SJCRH30 (cell line): Measurements from ENCODE around the gene GJA9. TPM values are rescaled to one million over a fixed set of nuclear protein-coding genes. Genes with fewer than 3 reads are reported as not detected.
A peak's percentile ranks its signal among the peaks of the same experiment; 100 is the strongest.

Experiments used
- DNase-seq, 2 experiments: peaks; one replicate each; pipeline ENCODE4 v3.0.0-alpha.2; 2015 to 2020
- H3K27ac ChIP-seq: fragments of 250-450 bp; sonication (Bioruptor Pico); 2 replicates; pipeline ENCODE4 v1.5.1; 2020; ENCODE audit warnings: mild to moderate bottlenecking, moderate library complexity
- H3K27me3 ChIP-seq: fragments of 250-450 bp; sonication (Bioruptor Pico); 2 replicates; pipeline ENCODE4 v1.5.1; 2020; ENCODE audit warnings: mild to moderate bottlenecking, moderate library complexity
- H3K36me3 ChIP-seq: fragments of 250-450 bp; sonication (Bioruptor Pico); 2 replicates; pipeline ENCODE4 v1.5.1; 2020; ENCODE audit warnings: mild to moderate bottlenecking, moderate library complexity
- H3K4me1 ChIP-seq: fragments of 250-450 bp; sonication (Bioruptor Pico); 2 replicates; pipeline ENCODE4 v1.5.1; 2020; ENCODE audit warnings: mild to moderate bottlenecking, moderate library complexity
- H3K4me3 ChIP-seq: fragments of 250-450 bp; sonication (Bioruptor Pico); 2 replicates; pipeline ENCODE4 v1.5.1; 2020; ENCODE audit warnings: mild to moderate bottlenecking, moderate library complexity
- H3K9me3 ChIP-seq: fragments of 250-450 bp; sonication (Bioruptor Pico); replicated peaks from 2 replicates; pipeline ENCODE4 v1.5.1; 2020; ENCODE audit warnings: mild to moderate bottlenecking, moderate library complexity
- total RNA-seq: library from RNA; depleted of rRNA; stranded (reverse); fragments of >200 nt; shearing (Covaris generic); gene quantifications from 2 replicates; pipeline ENCODE4 v1.2.3, GENCODE V29; 2014

Gene GJA9
- total RNA-seq, 1 experiment from 2014 or later = not detected

GRCh38 chr1:38896169-38896568 is 14.8 kb upstream of the GJA9 start:
- no peak for DNase-seq
- Histone ChIP-seq H3K4me3 (no peak overlapping the region), H3K9me3 (no peaks in the 10 kb centered on the region), H3K4me1 (no peaks in the 10 kb centered on the region), H3K36me3 (no peaks in the 10 kb centered on the region), H3K27me3 (no peaks in the 10 kb centered on the region), H3K27ac (no peak overlapping the region)

GRCh38 chr1:38892976-38893375 is 11.6 kb upstream of the GJA9 start:
- no peak for DNase-seq
- no peaks in the 10 kb centered on the region for H3K36me3 ChIP-seq
- no peak overlapping the region for H3K27ac ChIP-seq

GRCh38 chr1:38891753-38892152 is 10.4 kb upstream of the GJA9 start:
- Histone ChIP-seq H3K27ac (no peak overlapping the region), H3K36me3 (no peaks in the 10 kb centered on the region), H3K9me3 (no peaks in the 10 kb centered on the region), H3K4me1 (no peaks in the 10 kb centered on the region), H3K4me3 (no peak overlapping the region), H3K27me3 (no peaks in the 10 kb centered on the region)
- no peak for DNase-seq

More at GRCh38 chr1:38892976-38893375, 11.6 kb upstream of the GJA9 start:
- Histone ChIP-seq H3K27me3 (no peaks in the 10 kb centered on the region), H3K9me3 (no peaks in the 10 kb centered on the region), H3K4me1 (no peaks in the 10 kb centered on the region), H3K4me3 (no peak overlapping the region)

- Histone ChIP-seq H3K36me3 (no peaks in the 10 kb centered on the region), H3K27me3 (no peaks in the 10 kb centered on the region), H3K27ac (no peak overlapping the region), H3K4me1 (no peaks in the 10 kb centered on the region), H3K4me3 (no peak overlapping the region), H3K9me3 (no peaks in the 10 kb centered on the region)
- DNase-seq = no peak
These were observed 8.2 kb upstream of the GJA9 start for GRCh38 chr1:38889589-38889988.

- Histone ChIP-seq H3K9me3 (no peaks in the 10 kb centered on the region), H3K27ac (no peak overlapping the region), H3K27me3 (no peaks in the 10 kb centered on the region), H3K4me3 (no peak overlapping the region), H3K4me1 (no peaks in the 10 kb centered on the region), H3K36me3 (no peaks in the 10 kb centered on the region)
- no peak for DNase-seq
These were observed 7.3 kb upstream of the GJA9 start for GRCh38 chr1:38888423-38889333.

- H3K4me3 ChIP-seq = no peak overlapping the region
- no peaks in the 10 kb centered on the region for H3K4me1 ChIP-seq
- H3K27ac ChIP-seq = no peak overlapping the region
- no peaks in the 10 kb centered on the region for H3K9me3 ChIP-seq
- H3K27me3 ChIP-seq = no peaks in the 10 kb centered on the region
- H3K36me3 ChIP-seq = no peaks in the 10 kb centered on the region
- DNase-seq = no peak
These were observed 3.7 kb upstream of the GJA9 start for GRCh38 chr1:38885092-38885491.

GRCh38 chr1:38875811-38876210 is 5.6 kb downstream of the GJA9 start:
- Histone ChIP-seq H3K27me3 (no peaks in the 10 kb centered on the region), H3K27ac (no peak overlapping the region), H3K9me3 (no peaks in the 10 kb centered on the region), H3K4me1 (peaks cover 6% of the 10 kb centered on the region; the same call in 1 of the 2 replicates), H3K36me3 (no peaks in the 10 kb centered on the region), H3K4me3 (no peak overlapping the region)
- DNase-seq = no peak

- Histone ChIP-seq H3K27ac (peak within 1 kb of the TSS; percentile 93), H3K9me3 (no peaks in the 10 kb centered on the region), H3K36me3 (no peaks in the 10 kb centered on the region), H3K27me3 (no peaks in the 10 kb centered on the region), H3K4me3 (peak within 1 kb of the TSS; percentile 83), H3K4me1 (peaks cover 6% of the 10 kb centered on the region; the same call in 1 of the 2 replicates)
- DNase-seq = peak; percentile 98
These were observed 8.1 kb downstream of the GJA9 start, which contains the start of gene MYCBP for GRCh38 chr1:38873027-38873969. Gene MYCBP, minus strand, starts transcription at chr1:38873348. Its CDS starts 43 bp downstream, at chr1:38873305.

- DNase-seq = peak; percentile 80
These were observed 8.9 kb downstream of the GJA9 start for GRCh38 chr1:38872401-38873026.

GRCh38 chr1:38870996-38871395 is 10.4 kb downstream of the GJA9 start:
- peaks cover 6% of the 10 kb centered on the region; the same call in 1 of the 2 replicates for H3K4me1 ChIP-seq
- no peak overlapping the region for H3K27ac ChIP-seq
- peaks cover 14% of the 10 kb centered on the region for H3K36me3 ChIP-seq
- H3K27me3 ChIP-seq = no peaks in the 10 kb centered on the region
- H3K4me3 ChIP-seq = no peak overlapping the region
- no peaks in the 10 kb centered on the region for H3K9me3 ChIP-seq
- no peak for DNase-seq

More at GRCh38 chr1:38872401-38873026, 8.9 kb downstream of the GJA9 start:
- Histone ChIP-seq H3K27me3 (no peaks in the 10 kb centered on the region), H3K27ac (peak overlapping the region; percentile 93), H3K4me3 (peak overlapping the region; percentile 83), H3K4me1 (peaks cover 6% of the 10 kb centered on the region; the same call in 1 of the 2 replicates), H3K9me3 (no peaks in the 10 kb centered on the region), H3K36me3 (0 out of 2 replicates have a peak, but pooled peaks cover 1% of the 10 kb centered on the region)

- Histone ChIP-seq H3K27ac (no peak overlapping the region), H3K9me3 (no peaks in the 10 kb centered on the region), H3K36me3 (peaks cover 38% of the 10 kb centered on the region)
These were observed 14.2 kb downstream of the GJA9 start for GRCh38 chr1:38867208-38867607.

GRCh38 chr1:38865112-38865715 is 16.2 kb downstream of the GJA9 start:
- no peaks in the 10 kb centered on the region for H3K4me1 ChIP-seq
- no peak overlapping the region for H3K27ac ChIP-seq
- peaks cover 41% of the 10 kb centered on the region for H3K36me3 ChIP-seq
- no peak for DNase-seq
- no peaks in the 10 kb centered on the region for H3K27me3 ChIP-seq
- H3K9me3 ChIP-seq = no peaks in the 10 kb centered on the region
- H3K4me3 ChIP-seq = no peak overlapping the region

More at GRCh38 chr1:38867208-38867607, 14.2 kb downstream of the GJA9 start:
- no peak for DNase-seq
- Histone ChIP-seq H3K4me3 (no peak overlapping the region), H3K27me3 (no peaks in the 10 kb centered on the region), H3K4me1 (peaks cover 6% of the 10 kb centered on the region; the same call in 1 of the 2 replicates)

GRCh38 chr1:38860454-38860795 is 21.0 kb downstream of the GJA9 start:
- Histone ChIP-seq H3K4me3 (peak overlapping the region; percentile 69), H3K4me1 (0 out of 2 replicates have a peak, but pooled peaks cover 2% of the 10 kb centered on the region), H3K36me3 (peaks cover 34% of the 10 kb centered on the region), H3K27me3 (no peaks in the 10 kb centered on the region), H3K9me3 (no peaks in the 10 kb centered on the region), H3K27ac (no peak overlapping the region)
- DNase-seq = no peak
